Inflammatory macrophage treated with lipopolysaccharide for 1 hour (primary cell): Measurements from ENCODE around the gene GARIN5B.
"Not testable (repeated sequence)": the region's sequence is repeated elsewhere in the genome, so short reads cannot be mapped to it uniquely, and the experiment has no call there.

ENCODE experiments used
- DNase-seq, 2 donors: peaks; one replicate each; pipeline ENCODE4 v3.0.0-alpha.2; 2020 to 2022

Gene GARIN5B

DNA sequence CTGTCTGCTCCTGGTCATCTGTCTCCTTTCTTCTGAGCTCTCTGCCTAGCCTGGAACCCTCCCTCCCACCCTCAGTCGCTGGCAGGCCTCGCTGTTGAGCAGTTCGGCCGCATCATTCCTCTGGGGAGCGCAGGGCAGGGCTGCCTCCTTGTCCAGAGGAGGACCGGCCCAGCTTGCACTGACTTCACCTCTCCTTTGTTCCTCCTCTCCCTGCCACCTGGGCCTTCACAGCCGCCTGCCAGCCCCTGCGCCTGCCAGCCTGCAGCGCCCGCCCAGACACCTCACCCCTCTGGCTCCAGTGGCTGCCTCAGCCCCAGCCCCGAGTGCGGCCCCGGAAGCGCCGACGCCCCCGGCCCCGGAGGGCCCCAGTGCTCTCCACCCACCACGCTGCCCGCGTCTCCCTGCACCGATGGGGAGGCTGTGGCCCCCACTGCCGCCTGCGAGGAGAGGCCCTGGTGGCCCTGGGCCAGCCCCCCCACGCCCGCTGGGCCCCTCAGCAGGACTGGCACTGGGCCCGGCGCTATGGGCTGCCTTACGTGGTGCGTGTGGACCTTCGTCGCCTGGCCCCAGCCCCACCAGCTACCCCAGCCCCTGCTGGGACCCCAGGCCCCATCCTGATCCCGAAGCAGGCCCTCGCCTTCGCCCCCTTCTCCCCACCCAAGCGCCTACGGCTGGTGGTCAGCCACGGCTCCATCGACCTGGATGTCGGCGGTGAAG, 16.2 kb downstream of the GARIN5B start:
- no peak for DNase-seq

DNA sequence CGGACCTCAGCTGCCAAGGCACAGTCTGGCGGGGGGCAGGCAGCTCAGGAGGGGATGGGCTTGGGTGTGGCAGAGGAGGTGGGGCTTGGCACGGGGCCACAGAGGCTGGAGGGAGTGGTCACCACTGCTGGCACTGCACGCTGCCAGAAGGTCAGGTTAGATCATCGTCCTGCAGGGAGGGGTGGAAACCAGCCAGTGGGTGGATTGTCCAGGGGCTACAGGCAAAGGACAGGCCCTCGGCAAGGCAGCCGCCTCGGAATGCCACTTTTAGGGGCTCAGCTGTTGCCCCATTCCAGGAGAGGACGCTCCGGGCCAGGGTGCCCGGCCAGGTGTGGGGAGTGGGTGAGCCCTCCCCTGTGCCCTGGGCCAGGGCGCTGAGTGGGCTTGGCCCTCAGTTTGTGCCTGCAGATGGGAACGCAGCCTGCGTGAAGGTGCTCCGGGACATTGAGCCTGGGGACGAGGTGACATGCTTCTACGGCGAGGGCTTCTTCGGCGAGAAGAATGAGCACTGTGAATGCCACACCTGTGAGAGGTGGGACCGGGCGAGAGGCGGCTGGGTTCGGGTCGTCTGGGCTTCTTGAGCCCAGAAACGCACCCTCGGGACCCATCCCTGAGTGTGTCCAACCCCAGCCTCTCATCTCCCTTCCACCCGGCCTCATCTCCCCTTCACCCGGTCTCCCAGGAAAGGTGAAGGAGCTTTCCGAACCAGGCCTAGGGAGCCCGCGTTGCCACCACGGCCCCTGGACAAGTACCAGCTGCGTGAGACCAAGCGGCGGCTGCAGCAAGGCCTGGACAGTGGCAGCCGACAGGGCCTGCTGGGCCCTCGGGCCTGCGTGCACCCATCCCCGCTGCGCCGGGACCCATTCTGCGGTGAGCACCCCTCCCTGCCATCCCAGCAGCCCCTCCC, 17.0 kb downstream of the GARIN5B start:
- DNase-seq, result no peak

DNA sequence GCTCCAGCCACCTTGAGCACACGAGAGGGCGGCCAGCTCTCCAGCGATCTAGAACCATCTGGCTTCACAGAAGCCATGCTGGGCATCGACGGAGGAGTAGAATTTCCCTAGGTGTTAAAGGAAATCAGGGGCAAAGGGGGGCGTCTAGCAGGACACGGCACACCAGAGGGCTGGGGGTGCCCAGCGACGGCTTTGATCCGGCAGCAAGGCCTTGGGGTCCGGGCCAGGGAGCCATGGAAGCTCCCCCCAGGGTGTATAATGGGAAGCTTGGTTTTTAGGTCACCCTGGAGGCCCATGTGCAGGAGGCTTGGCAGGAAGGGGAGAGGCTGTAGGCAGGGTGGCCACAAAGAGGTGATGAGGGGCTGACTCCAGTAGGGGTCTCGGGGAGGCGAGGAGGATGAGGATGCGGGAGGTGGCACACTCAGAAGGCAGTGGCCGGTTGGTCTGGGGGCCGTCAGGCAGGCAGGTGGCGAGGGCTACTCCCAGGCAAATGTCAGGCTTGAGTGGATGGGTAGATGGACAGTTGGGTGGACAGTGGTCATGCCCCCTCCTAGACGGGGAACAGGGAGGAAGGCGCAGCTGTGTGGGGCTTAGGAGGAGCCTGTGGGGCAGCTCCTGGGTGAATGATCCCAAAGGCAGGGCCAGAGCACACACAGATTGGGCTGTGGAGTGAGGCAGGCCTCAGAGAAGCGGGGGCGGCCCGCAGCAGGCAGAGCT, 17.8 kb downstream of the GARIN5B start:
- DNase-seq, result no peak

DNA sequence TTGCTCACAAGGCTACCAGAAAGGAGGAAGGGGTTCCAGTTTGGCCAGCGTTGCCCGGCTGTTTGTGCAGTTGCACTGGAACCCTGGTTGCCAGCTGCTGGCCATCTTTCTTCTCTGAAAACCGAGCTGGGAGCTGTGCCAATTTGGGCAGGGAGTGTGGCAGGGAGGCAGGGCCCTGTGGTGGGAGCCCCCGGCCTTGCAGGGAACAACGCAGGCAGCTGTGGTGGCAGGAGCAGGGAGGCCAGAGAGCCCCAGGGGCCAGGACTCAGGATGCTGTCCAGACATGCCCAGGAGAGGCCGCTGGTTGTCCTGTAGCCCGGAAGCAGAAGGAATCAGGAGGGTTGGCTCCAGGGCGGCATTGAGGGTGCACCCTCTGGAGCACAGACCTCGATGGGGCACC, 18.6 kb downstream of the GARIN5B start:
- no peak for DNase-seq

DNA sequence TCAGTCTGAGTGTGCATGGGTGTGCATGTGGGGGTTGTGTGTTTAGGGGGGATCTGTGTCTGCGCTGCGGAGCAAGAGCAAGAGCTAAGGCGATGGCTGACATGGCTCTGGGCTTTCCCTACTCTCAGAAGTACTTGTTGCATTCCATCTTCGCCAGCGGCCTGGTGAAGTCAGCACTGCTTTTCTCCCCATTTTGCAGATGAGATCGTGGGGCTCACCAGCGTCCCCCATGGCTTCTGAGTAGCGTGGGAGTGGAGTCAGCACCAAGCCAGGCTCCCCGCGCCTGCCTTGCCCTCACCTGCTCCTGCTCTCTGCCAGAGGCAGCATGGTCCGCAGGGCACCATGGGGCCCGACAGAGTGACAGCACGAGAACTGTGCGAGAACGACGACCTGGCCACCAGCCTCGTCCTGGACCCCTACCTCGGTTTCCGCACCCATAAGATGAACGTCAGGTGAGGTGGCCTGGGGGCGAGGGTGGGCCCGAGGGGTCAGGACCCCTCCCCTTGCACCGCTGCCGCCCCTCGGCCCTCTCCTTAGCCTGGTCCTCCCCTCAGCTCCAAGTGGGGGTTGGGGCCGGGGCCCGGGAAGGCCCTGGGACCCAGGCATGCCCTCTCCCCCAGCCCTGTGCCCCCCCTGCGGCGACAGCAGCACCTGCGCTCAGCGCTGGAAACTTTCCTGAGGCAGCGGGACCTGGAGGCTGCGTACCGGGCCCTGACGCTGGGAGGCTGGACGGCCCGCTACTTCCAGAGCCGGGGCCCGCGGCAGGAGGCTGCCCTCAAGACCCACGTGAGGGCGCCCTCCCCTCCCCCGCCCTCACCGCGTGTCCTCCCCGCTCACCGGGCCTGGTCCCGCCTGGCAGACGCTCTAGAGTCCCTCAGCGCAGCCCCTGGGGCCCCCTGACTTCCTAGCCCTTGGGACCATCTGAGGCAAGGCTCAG, 21.2 kb downstream of the GARIN5B start:
- DNase-seq, result no peak

DNA sequence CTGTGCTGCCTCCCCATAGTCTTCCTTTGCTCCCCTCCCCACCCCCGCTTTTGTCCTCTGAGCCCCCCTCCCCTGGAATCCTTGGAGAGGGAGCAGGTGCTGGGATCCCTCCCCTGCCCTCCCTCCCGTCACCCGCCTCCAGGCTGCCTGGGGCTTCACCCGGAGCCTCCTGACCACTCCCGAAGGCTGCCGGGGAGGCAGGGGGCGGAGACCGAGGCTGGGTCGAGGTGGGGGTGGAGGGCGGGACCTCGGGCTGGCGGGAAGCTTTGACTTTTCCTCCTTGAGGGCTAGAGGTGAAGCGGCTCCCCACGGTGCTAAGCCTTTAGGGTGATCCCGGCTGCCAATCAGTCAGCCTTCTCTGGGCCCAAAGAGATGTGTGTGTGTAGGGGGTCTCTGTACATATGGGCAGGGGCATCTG, 21.9 kb downstream of the GARIN5B start:
- DNase-seq, result peak; percentile 73 to 76

DNA sequence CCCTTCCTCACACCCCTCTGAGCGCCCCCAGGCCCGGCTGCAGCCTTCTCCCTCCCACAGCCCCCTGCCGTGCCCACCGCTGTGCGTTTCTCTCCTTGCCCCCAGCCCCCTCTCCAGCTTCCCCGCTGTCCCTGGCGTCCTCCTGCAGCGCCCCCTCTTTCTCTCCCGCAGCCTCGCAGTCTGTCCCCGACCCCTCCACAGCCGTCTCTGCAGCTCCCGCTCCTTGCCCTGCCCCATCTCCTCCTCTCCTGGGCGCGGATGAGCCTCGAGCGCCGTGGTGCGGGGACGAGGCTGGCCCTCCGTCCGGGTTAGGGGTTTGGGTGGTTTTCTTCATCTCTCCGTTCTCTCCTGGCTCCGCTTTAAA, 22.3 kb downstream of the GARIN5B start:
- peak in 1 of 2 donors; percentile 5 for DNase-seq

DNA sequence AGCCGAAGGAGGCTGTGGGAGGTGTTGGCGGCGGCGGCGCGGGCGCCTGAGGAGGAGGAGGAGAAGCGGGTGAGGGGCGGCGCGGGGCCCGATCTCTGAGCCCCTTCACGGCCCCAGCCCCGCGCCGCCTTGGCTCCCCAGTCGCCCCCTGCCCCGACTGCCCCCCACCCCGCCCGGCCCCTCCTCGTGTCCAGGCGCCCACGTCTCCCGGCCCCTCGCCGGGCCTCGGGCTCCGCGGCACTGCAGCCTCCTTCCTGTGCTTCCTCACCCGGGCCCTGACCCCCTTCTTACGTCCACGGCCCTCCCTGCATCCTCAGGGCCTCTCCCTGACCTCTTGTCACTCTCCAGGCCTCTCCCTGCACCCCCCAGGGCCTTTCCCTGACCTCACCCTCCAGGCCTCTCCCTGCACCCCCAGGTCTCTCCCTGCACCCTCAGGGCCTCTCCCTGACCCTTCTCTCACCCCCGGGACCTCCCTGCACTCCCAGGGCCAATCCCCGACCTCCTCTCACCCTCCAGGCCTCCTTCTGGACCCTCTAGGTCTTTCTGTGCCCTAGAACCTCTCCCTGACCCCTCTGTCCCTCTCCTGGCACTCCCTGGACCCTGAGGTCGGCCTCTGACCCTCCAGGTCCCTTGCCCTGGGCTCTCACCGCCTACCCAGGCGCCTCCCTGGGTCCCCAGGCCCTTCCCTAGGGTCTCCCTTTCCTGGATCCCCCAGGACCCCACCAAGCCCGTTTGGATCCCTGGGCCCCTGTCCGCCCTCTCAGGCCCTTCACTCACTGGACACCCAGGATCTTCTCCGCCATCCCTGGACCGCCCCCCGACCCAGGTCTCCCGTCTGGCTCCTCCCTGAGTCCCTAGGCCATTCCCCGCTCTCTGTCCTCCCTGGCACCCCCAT, 22.9 kb downstream of the GARIN5B start:
- peak in 1 of 2 donors; percentile 58 for DNase-seq

DNA sequence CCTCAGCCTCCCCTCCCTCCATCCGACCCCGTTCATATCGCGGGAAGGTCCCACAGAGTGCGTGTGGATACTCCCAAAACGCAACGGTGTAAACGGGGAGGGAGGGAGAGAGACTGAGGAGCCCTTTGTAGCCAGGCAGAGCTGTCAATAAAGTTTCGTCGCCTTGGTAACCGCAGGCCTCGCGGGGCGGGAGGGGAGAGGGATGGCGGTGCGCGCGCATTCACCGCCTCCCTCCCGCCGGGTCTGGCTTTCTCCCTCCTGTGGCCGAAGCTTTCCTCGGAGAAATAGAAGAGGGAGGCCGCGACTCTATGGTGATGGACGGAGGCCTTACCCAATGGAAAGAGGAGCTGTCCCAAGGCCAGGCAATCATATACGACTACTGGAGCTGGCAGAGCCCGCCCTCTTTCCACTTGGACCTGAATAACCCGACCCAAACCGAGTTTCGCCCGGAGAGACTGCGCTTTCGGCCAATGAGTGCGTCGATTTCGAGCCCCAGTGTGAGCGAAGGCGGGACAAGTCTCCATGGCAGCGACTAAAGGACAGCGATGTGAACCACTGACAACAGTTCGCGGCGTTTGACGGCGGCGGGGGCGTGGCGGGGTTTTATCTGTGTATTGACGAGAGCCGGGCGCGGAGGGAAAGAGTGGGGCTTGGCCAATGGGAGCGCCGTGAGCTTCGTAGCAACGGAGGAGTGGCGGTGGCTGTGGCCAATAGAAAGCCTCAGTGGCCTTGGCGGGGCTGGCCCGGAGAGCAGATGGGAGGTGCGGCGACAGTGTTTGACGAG, 23.8 kb downstream of the GARIN5B start, which contains the start of gene KMT5C:
TSS of gene KMT5C (plus strand) at position 772 of the 784 bp plus-strand sequence. CDS start 2,061 bp downstream, outside the sequence.
- peak; percentile 100 for DNase-seq

DNA sequence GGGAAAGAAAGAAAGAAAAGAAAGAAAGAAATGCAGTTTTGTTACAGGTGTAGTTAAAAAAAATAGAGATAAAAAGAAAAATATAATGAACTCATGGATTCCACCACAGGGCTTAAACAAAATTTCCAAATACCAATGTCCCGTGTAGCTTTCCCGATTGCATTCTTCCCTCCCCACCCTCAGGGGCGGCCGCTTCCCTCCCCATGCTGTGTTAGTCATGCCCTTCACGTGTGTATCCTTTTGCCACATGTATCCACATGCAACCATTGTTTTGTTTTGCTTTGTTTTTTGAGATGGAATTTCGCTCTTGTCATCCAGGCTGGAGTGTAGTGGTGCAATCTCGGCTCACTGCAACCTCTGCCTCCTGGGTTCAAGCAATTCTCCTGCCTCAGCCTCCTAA, 27.0 kb downstream of the GARIN5B start:
- DNase-seq, result peak in 1 of 2 donors; percentile 6

DNA sequence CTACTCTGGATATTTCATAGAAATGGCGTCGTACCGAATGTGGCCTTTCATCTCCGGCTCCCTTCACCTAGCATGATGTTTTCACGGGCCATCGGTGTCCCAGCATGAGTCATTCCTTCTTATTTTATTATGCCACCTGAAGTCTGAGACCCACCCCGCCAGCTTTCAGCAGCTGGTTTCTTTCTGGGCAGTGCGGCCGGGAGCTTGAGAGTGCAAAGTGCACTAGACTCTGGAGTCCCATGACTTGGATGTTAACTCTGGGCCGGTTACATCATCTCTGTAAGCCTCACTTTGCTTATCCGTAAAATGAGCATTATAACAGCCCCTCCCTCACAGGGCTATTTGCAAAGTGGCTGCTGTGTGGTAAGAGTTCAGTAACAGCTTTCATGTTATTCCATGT, 29.2 kb downstream of the GARIN5B start:
- no peak for DNase-seq

DNA sequence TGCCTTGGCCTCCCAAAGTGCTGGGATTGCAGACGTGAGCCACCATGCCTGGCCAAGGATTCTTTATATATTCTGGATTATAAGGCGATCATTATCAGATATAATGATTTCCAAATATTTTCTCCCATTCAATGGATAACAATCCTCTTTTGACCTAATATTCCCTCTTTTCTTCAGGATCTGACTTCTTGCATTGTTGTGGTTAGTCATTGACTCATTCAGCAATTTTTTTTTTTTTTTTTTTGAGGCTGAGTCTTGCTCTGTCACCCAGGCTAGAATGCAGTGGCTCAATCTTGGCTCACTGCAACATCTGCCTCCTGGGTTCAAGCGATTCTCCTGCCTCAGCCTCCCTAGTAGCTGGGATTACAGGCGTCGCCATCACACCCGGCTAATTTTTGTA, 33.3 kb downstream of the GARIN5B start:
- DNase-seq, result not testable (repeated sequence)

DNA sequence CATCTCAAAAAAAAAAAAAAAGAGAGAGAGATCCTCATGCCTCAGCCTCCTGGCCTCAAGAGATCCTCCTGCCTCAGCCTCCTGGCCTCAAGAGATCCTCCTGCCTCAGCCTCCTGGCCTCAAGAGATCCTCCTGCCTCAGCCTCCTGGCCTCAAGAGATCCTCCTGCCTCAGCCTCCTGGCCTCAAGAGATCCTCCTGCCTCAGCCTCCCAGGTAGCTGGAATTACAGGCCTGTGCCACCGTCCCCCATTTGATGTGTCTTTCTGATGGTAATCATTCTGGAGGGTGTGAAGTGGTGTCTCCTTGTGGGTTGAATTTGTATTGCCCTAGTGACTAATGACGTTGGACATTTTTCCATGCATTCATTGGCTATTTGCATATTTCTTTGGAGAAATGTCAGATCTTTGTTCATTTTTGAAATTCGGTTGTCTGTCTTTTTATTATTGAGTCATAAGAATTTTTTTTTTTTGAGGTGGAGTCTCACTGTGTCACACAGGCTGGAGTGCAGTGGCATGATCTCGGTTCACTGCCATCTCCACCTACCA, 34.2 kb downstream of the GARIN5B start:
- peak; percentile 27 to 66 for DNase-seq

DNA sequence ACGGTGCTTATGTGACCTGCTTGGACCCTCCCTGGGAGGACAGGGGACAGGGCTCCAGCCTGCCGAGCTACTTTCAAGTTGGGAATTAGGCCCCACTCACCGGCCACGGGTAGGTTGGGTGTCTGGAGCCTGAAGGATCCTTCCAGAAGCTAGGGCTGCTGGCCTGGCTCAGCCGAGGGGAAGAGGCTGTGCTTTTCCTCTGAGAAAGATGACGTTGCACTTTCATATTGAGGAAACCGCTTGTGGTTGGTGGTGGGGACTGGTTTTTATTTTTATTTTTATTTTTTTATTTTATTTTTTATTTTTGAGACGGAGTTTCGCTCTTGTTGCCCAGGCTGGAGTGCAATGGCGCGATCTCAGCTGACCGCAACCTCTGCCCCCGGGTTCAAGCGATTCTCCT, 37.9 kb downstream of the GARIN5B start, which contains the start of gene TMEM150B:
TSS of gene TMEM150B (minus strand) at position 170 of the 400 bp plus-strand sequence. CDS start 4,305 bp downstream, outside the sequence.
- DNase-seq, result peak; percentile 73 to 77

DNA sequence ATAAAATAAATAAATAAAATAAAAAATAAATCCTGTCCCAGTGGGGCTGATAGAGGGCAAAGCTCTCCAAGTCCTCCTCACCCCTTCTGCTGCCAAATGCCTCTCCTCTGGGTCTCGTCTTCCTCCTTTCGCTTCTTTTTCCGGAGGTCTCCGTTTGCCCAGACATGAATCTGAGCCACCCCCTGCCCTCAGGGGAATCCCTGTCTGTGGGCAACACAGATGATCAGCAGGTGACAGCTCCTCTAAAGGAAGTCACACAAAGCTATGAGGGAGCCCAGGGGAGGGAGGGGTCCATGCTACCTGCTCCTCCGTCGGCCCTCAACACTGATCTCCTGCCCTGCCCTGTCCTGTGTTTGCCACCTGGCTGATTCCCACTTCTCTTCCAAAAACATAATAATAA, 38.4 kb downstream of the GARIN5B start:
- DNase-seq, result peak in 1 of 2 donors; percentile 60

DNA sequence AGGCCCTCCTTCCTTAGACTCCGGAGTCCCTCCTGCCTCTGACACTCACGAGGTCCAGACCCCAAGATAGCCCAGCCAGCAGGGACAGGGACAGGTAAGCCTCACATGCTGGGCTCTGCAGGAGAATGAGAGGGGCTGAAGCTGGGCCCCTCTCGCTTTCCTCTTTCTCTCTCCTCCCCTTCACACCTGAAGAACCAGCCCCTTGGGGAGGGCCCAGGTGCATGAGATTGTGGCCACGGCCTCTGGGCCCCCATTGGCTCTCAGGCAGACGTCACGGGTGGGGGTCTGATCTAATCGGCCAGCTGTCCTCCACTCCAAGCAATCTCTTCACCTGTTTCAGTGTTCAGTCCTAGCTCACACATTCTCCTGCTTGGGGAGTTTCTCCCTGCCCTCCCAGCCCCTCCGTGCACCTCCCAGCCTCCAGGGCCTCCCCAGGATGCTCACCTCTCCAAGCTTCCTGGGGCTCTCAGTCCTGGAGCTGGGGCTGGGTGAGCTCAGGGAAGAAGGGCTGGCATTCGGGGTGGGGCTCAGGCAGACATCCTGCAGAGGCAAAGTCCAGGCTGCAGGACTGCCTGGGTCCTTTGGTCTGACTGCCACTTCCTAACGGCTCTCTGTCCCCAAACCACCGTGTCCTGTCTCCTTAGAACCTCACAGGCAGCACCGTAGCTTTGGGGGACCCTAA, 40.7 kb downstream of the GARIN5B start:
- no peak for DNase-seq

DNA sequence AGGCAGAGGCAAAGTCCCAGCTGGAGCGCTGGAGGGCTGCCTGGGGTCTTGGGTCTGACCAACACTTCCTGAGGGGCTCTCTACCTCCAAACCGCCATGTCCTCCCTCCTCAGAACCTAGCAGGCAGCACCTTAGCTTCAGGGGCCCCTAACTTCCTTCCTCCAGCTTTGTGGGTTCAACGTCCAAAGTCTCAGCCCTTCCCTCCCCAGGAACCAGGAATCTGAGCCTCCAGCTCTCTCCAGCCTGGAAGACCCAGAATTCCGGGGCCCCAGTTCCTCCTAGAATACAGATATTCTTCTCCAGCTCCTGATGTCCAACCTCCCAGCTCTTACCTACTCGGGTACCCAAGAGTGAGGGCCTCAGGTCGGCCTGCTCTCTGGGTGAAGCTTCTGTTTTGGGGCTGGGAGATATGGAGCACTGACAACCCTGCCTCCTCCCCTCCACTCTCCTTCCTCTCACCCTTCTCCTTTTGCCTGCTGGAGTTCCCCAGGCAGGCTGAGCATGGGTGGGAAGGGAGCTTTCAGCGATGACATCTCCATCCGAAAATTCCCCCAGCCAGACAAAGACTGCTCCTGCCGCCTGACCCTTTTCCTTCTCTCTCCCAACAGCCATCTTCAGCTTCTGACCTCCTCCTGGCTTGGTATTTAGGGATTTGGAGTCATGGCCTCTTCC, 41.5 kb downstream of the GARIN5B start:
- DNase-seq, result peak; percentile 77 to 87

DNA sequence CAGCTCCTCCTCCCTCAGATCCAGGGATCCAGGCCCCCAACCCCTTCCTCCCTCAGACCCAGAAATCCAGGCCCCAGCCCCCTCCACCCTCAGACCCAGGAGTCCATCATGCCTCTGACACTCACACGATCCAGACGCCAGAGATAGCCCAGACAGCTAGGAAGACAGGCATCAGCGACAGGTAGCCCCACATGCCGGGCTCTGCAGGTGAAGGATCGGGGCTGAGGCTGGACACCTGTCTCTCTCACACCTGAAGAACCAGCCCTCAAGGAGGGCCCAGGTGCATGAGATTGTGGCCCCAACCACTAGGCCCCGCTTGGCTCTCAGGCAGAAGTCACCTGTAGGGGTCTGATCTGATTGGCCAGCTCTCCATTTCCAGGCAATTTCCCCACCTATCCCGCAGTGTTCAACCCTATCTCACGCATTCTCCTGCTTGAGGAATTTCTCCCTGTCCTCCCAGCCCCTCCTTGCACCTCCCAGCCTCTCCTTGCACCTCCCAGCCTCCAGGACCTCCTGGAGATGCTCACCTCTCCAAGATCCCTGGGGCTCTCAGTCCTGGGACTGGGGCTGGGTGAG, 42.1 kb downstream of the GARIN5B start:
- no peak for DNase-seq
